Skeletal muscle tissue (tissue), 4 donors: Measurements from ENCODE around the gene COL9A3. TPM values are rescaled to one million over a fixed set of nuclear protein-coding genes. Genes with fewer than 3 reads are reported as not detected.
"Not testable (repeated sequence)": the region's sequence is repeated elsewhere in the genome, so short reads cannot be mapped to it uniquely, and the experiment has no call there.

ENCODE experiments used
- H3K27ac ChIP-seq: one replicate; pipeline ENCODE4 v1.7.0; 2013; ENCODE audit warnings: mild to moderate bottlenecking, low read depth, low read length, inconsistent platforms
- H3K27me3 ChIP-seq, 3 donors: one replicate each; pipeline ENCODE4 v1.7.0; 2013; ENCODE audit warnings: low read length in 3 of 3; ENCODE audit not compliant: control insufficient read depth in 3 of 3, insufficient read depth in 3 of 3
- H3K36me3 ChIP-seq, 3 donors: one replicate each; pipeline ENCODE4 v1.7.0; 2013; ENCODE audit warnings: low read length in 3 of 3; ENCODE audit not compliant: control insufficient read depth in 3 of 3, insufficient read depth in 3 of 3
- H3K4me1 ChIP-seq, 3 donors: one replicate each; pipeline ENCODE4 v1.7.0; 2013; ENCODE audit warnings: low read length in 3 of 3, mild to moderate bottlenecking in 3 of 3; ENCODE audit not compliant: control insufficient read depth in 3 of 3, insufficient read depth in 3 of 3
- H3K4me3 ChIP-seq, 3 donors: one replicate each; pipeline ENCODE4 v1.7.0; 2013; ENCODE audit warnings: low read length in 3 of 3
- H3K9ac ChIP-seq, 3 donors: one replicate each; pipeline ENCODE4 v1.7.0; 2013; ENCODE audit warnings: low read length in 3 of 3, mild to moderate bottlenecking in 3 of 3, moderate library complexity in 2 of 3, low read depth in 1 of 3
- H3K9me3 ChIP-seq, 3 donors: one replicate each; pipeline ENCODE4 v1.7.0; 2013; ENCODE audit warnings: low read length in 3 of 3; ENCODE audit not compliant: control insufficient read depth in 3 of 3
- total RNA-seq: library from RNA; depleted of rRNA; stranded (reverse); fragments of >200 nt; gene quantifications from one replicate; pipeline ENCODE4 v1.2.3, GENCODE V29; 2014
- donor health status: Osteomylitis.

COL9A3 gene
- total RNA-seq, 1 donor from 2014 or later, result 8.9 TPM

GRCh38 chr20:62872184-62872847 is 55.5 kb downstream of the COL9A3 start:
- H3K9me3 ChIP-seq, result no peaks in the 10 kb centered on the region
- peaks cover 20 to 26% (median 23%) of the 10 kb centered on the region in 3 donors for H3K4me1 ChIP-seq
- H3K36me3 ChIP-seq, result no peaks in the 10 kb centered on the region
- no peak overlapping the region for H3K27ac ChIP-seq
- H3K4me3 ChIP-seq, result no peak overlapping the region
- no peak overlapping the region for H3K9ac ChIP-seq
- H3K27me3 ChIP-seq, result peaks cover 0 to 2% (median 0%) of the 10 kb centered on the region in 3 donors

GRCh38 chr20:62872862-62873261 is 56.0 kb downstream of the COL9A3 start:
- Histone ChIP-seq H3K4me1 (peaks cover 23 to 29% (median 25%) of the 10 kb centered on the region in 3 donors), H3K27ac (no peak overlapping the region), H3K36me3 (no peaks in the 10 kb centered on the region), H3K4me3 (no peak overlapping the region), H3K9me3 (no peaks in the 10 kb centered on the region), H3K27me3 (peaks cover 0 to 2% (median 0%) of the 10 kb centered on the region in 3 donors), H3K9ac (no peak overlapping the region)

- no peak overlapping the region for H3K9ac ChIP-seq
- H3K4me3 ChIP-seq, result no peak overlapping the region
- H3K27ac ChIP-seq, result no peak overlapping the region
- peaks cover 23 to 29% (median 25%) of the 10 kb centered on the region in 3 donors for H3K4me1 ChIP-seq
- H3K36me3 ChIP-seq, result no peaks in the 10 kb centered on the region
- no peaks in the 10 kb centered on the region for H3K9me3 ChIP-seq
- peaks cover 0 to 2% (median 0%) of the 10 kb centered on the region in 3 donors for H3K27me3 ChIP-seq
These were observed 56.4 kb downstream of the COL9A3 start for GRCh38 chr20:62873280-62873679.

- peaks cover 23 to 29% (median 25%) of the 10 kb centered on the region in 3 donors for H3K4me1 ChIP-seq
- not testable (repeated sequence) for H3K36me3 ChIP-seq, H3K27ac ChIP-seq, H3K4me3 ChIP-seq, H3K9ac ChIP-seq, H3K9me3 ChIP-seq, H3K27me3 ChIP-seq
These were observed 56.8 kb downstream of the COL9A3 start for GRCh38 chr20:62873681-62874031.

- Histone ChIP-seq H3K9ac (no peak overlapping the region), H3K4me1 (peaks cover 23 to 29% (median 25%) of the 10 kb centered on the region in 3 donors), H3K27me3 (peaks cover 0 to 2% (median 0%) of the 10 kb centered on the region in 3 donors), H3K27ac (no peak overlapping the region), H3K4me3 (no peak overlapping the region), H3K9me3 (no peaks in the 10 kb centered on the region), H3K36me3 (no peaks in the 10 kb centered on the region)
These were observed 58.1 kb downstream of the COL9A3 start for GRCh38 chr20:62874964-62875344.

GRCh38 chr20:62875419-62876361 is 58.8 kb downstream of the COL9A3 start:
- peak overlapping the region; percentile 75 for H3K27ac ChIP-seq
- H3K9me3 ChIP-seq, result no peaks in the 10 kb centered on the region
- H3K4me1 ChIP-seq, result peaks cover 23 to 29% (median 25%) of the 10 kb centered on the region in 3 donors
- peaks cover 2 to 6% (median 3%) of the 10 kb centered on the region in 3 donors for H3K36me3 ChIP-seq
- peak overlapping the region; percentile 15 to 43 (median 35) for H3K4me3 ChIP-seq
- peak overlapping the region in 2 of 3 donors; percentile 20 to 69 for H3K9ac ChIP-seq
- H3K27me3 ChIP-seq, result peaks cover 0 to 2% (median 0%) of the 10 kb centered on the region in 3 donors

- H3K4me3 ChIP-seq, result peak overlapping the region in 1 of 3 donors; percentile 27
These were observed 59.7 kb downstream of the COL9A3 start for GRCh38 chr20:62876501-62876901.

GRCh38 chr20:62876902-62877816 is 60.3 kb downstream of the COL9A3 start:
- peaks cover 23 to 29% (median 25%) of the 10 kb centered on the region in 3 donors for H3K4me1 ChIP-seq
- H3K9ac ChIP-seq, result peak overlapping the region in 1 of 3 donors; percentile 69
- peak overlapping the region; percentile 75 for H3K27ac ChIP-seq
- H3K9me3 ChIP-seq, result no peaks in the 10 kb centered on the region
- H3K27me3 ChIP-seq, result peaks cover 0 to 2% (median 0%) of the 10 kb centered on the region in 3 donors
- H3K4me3 ChIP-seq, result peak overlapping the region in 2 of 3 donors; percentile 27 to 41
- H3K36me3 ChIP-seq, result peaks cover 7 to 13% (median 12%) of the 10 kb centered on the region in 3 donors

More at GRCh38 chr20:62876501-62876901, 59.7 kb downstream of the COL9A3 start:
- H3K4me1 ChIP-seq, result peaks cover 23 to 29% (median 25%) of the 10 kb centered on the region in 3 donors
- H3K27me3 ChIP-seq, result peaks cover 0 to 2% (median 0%) of the 10 kb centered on the region in 3 donors
- no peaks in the 10 kb centered on the region for H3K9me3 ChIP-seq
- peak overlapping the region; percentile 75 for H3K27ac ChIP-seq
- H3K9ac ChIP-seq, result peak overlapping the region in 2 of 3 donors; percentile 14 to 69
- H3K36me3 ChIP-seq, result peaks cover 5 to 10% (median 8%) of the 10 kb centered on the region in 3 donors
